NCI-H774 (cell line): Measurements from ENCODE around the gene USP25.

ENCODE experiments used
- DNase-seq: peaks from one replicate; lab custom pipeline; 2025; lab: John Stamatoyannopoulos, UW

Gene USP25

GRCh38 chr21:15764878-15765277, 35.1 kb downstream of the USP25 start:
- no peak for DNase-seq

- DNase-seq = no peak
These were observed 37.3 kb downstream of the USP25 start for GRCh38 chr21:15766952-15767603.

GRCh38 chr21:15768045-15768601, 38.3 kb downstream of the USP25 start:
- DNase-seq = no peak

GRCh38 chr21:15768853-15769252, 39.1 kb downstream of the USP25 start:
- no peak for DNase-seq

- no peak for DNase-seq
These were observed 41.5 kb downstream of the USP25 start for GRCh38 chr21:15771311-15771710.

GRCh38 chr21:15772654-15773053, 42.9 kb downstream of the USP25 start:
- DNase-seq = no peak

- DNase-seq = no peak
These were observed 44.8 kb downstream of the USP25 start for GRCh38 chr21:15774590-15774989.

- no peak for DNase-seq
These were observed 45.5 kb downstream of the USP25 start for GRCh38 chr21:15775291-15775690.

GRCh38 chr21:15775981-15776380, 46.2 kb downstream of the USP25 start:
- no peak for DNase-seq

GRCh38 chr21:15776818-15777217, 47.0 kb downstream of the USP25 start:
- no peak for DNase-seq

- DNase-seq = no peak
These were observed 52.2 kb downstream of the USP25 start for GRCh38 chr21:15781986-15782385.

- no peak for DNase-seq
These were observed 59.2 kb downstream of the USP25 start for GRCh38 chr21:15788847-15789523.

- no peak for DNase-seq
These were observed 63.3 kb downstream of the USP25 start for GRCh38 chr21:15793109-15793508.

GRCh38 chr21:15793550-15794235, 63.9 kb downstream of the USP25 start:
- no peak for DNase-seq

GRCh38 chr21:15794277-15794912, 64.6 kb downstream of the USP25 start:
- no peak for DNase-seq

GRCh38 chr21:15795533-15795932, 65.8 kb downstream of the USP25 start:
- no peak for DNase-seq

GRCh38 chr21:15797577-15798363, 68.0 kb downstream of the USP25 start:
- no peak for DNase-seq

- DNase-seq = no peak
These were observed 71.6 kb downstream of the USP25 start for GRCh38 chr21:15801352-15801863.

- no peak for DNase-seq
These were observed 74.6 kb downstream of the USP25 start for GRCh38 chr21:15804247-15805005.

- no peak for DNase-seq
These were observed 79.3 kb downstream of the USP25 start for GRCh38 chr21:15809065-15809464.

GRCh38 chr21:15809818-15810217, 80.0 kb downstream of the USP25 start:
- no peak for DNase-seq
